GM12892 (cell line): ENCODE measurements around the gene HTT.
"Not testable (repeated sequence)": the region's sequence is repeated elsewhere in the genome, so short reads cannot be mapped to it uniquely, and the experiment has no call there.

Source experiments
- POLR2A ChIP-seq: IDR thresholded peaks from 2 replicates; pipeline ENCODE4 v1.6.1; 2011; ENCODE audit warnings: low read depth, low read length, control low read depth
- POLR2AphosphoS5 ChIP-seq: IDR thresholded peaks from 2 replicates; pipeline ENCODE4 v1.6.1; 2011; ENCODE audit warnings: low read depth, low read length, control low read depth

GRCh38 chr4:3051141-3051897 lies 23.2 kb upstream of the HTT start:
- not testable (repeated sequence) for TF ChIP-seq POLR2AphosphoS5, POLR2A
